Tibial nerve (tissue), 4 donors: ENCODE results near the gene VPS35. TPM values are rescaled to one million over a fixed set of nuclear protein-coding genes. Genes with fewer than 3 reads are reported as not detected.
"Not testable (repeated sequence)": the region's sequence is repeated elsewhere in the genome, so short reads cannot be mapped to it uniquely, and the experiment has no call there.

Experiments
- DNase-seq, 2 donors: peaks; one replicate each; pipeline ENCODE4 v3.0.0-alpha.2; 2019; ENCODE audit warnings: low spot score in 2 of 2
- H3K27ac ChIP-seq, 4 donors: fragments of 200-600 bp; sonication (generic) in 3 of 4; one replicate each; pipeline ENCODE4 v1.5.1; 2017 to 2019; ENCODE audit warnings: mild to moderate bottlenecking in 1 of 4
- H3K27me3 ChIP-seq, 2 donors: fragments of 200-600 bp; sonication (generic) in 1 of 2; one replicate each; pipeline versions ENCODE4 v1.5.1 to v1.6.0; 2017 to 2019
- H3K36me3 ChIP-seq, 3 donors: fragments of 200-600 bp; sonication (generic); one replicate each; pipeline ENCODE4 v1.5.1; 2018 to 2019
- H3K4me1 ChIP-seq, 4 donors: fragments of 200-600 bp; sonication (generic) in 3 of 4; one replicate each; pipeline ENCODE4 v1.5.1; 2017 to 2019
- H3K4me3 ChIP-seq, 4 donors: fragments of 200-600 bp; sonication (generic) in 3 of 4; one replicate each; pipeline ENCODE4 v1.5.1; 2017 to 2019; ENCODE audit warnings: mild to moderate bottlenecking in 1 of 4, moderate library complexity in 1 of 4
- H3K9me3 ChIP-seq, 4 donors: fragments of 200-600 bp; sonication (generic) in 3 of 4; one replicate each; pipeline ENCODE4 v1.5.1; 2017 to 2019
- EP300 ChIP-seq, 2 donors: sonication (generic); formaldehyde crosslinking; IDR thresholded peaks; one replicate each; pipeline ENCODE4 v1.6.1; 2017; ENCODE audit warnings: antibody characterized with exemption in 2 of 2, mild to moderate bottlenecking in 1 of 2
- POLR2A ChIP-seq, 2 donors: fragments of 450-650 bp; IDR thresholded peaks; one replicate each; pipeline ENCODE4 v1.6.1; 2017; ENCODE audit warnings: antibody characterized with exemption in 2 of 2, mild to moderate bottlenecking in 2 of 2, moderate library complexity in 2 of 2
- WGBS, 2 donors: methylation state at CpG; one replicate each; pipeline ENCODE4 v1.1.5; 2018; 5-methylcytosine and 5-hydroxymethylcytosine counted together
- total RNA-seq, 4 donors: library from RNA; depleted of rRNA; stranded (reverse); fragments of >200 nt; gene quantifications; one replicate each; pipeline ENCODE4 v1.1.0, GENCODE V29; 2016
- TF ChIP-seq, protein P1 (sequence below), 5 experiments: fragments of 200-600 bp in 3 of 5; fragments of 450-650 bp in 2 of 5; sonication (generic) in 3 of 5; IDR thresholded peaks; one replicate each; pipeline ENCODE4 v1.5.1; 2016 to 2019; ENCODE audit warnings: antibody characterized with exemption in 5 of 5, mild to moderate bottlenecking in 3 of 5, moderate library complexity in 2 of 5

Gene VPS35
- total RNA-seq, 4 donors from 2014 or later = 26.1 to 54.4 (median 40.0) TPM

DNA sequence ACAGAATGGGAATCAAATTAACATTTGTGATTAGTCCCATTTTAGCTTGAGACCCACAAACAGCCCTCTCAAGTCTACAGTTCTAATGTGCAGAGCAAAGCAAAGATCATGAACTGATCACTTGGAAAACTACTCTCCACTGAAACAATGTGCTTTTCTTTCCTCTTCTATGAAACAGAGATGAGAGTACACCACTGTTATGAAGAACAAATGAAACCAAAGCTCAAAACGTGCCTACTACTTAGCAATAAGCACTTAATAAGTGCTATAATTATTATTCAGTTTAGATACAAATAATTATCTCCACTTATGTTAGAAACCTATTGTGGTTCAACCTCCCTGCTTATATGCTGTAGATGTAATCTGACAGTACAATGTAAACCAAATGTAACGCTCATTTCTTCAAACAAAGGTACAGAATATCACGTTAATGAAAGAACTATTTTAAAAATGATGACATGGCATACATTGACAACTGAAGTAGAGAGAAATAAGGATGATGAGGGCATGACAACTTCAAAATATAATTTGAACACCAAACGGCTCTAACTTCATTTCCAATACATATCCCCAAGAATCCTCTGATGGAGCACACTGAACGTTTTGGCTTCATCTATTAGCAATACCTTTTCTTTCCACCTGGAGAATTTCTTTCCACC, 2.0 kb downstream of the VPS35 start:
- Histone ChIP-seq H3K27me3 (no peaks in the 10 kb centered on the region), H3K9me3 (no peaks in the 10 kb centered on the region), H3K27ac (no peak overlapping the region), H3K4me1 (peaks cover 0 to 64% (median 29%) of the 10 kb centered on the region in 4 donors), H3K36me3 (no peaks in the 10 kb centered on the region), H3K4me3 (peak overlapping the region in 1 of 4 donors; percentile 89)
- DNase-seq = no peak
- TF ChIP-seq, protein P1, sequence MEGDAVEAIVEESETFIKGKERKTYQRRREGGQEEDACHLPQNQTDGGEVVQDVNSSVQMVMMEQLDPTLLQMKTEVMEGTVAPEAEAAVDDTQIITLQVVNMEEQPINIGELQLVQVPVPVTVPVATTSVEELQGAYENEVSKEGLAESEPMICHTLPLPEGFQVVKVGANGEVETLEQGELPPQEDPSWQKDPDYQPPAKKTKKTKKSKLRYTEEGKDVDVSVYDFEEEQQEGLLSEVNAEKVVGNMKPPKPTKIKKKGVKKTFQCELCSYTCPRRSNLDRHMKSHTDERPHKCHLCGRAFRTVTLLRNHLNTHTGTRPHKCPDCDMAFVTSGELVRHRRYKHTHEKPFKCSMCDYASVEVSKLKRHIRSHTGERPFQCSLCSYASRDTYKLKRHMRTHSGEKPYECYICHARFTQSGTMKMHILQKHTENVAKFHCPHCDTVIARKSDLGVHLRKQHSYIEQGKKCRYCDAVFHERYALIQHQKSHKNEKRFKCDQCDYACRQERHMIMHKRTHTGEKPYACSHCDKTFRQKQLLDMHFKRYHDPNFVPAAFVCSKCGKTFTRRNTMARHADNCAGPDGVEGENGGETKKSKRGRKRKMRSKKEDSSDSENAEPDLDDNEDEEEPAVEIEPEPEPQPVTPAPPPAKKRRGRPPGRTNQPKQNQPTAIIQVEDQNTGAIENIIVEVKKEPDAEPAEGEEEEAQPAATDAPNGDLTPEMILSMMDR (IDR thresholded peaks at IDR 0.05) = no peak
- no peak for TF ChIP-seq POLR2A (IDR thresholded peaks at IDR 0.05)
- no peak for TF ChIP-seq EP300 (IDR thresholded peaks at IDR 0.05)
- WGBS, 2 donors = 36 to 47% methylated on average over 5 of the region's 5 CpGs

DNA sequence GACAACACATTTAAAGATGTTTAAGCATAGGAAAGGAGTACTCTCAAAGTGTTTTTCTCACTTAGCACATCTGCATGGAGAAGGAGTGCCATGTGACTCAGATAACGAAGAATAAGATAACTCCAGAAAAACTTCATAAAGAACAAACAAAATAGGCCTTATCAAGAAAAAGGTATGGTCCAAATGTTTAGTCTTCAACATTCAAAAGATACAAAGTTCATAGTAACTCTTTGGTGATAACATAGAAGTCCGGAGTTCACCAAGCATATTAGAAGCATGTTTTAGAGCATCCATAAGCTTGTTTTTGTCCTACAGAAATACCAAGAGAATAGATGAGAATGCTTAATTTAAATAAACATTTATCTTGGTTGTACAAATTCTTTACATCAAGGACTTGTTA, 7.1 kb downstream of the VPS35 start:
- 86 to 92% methylated on average over 2 of the region's 2 CpGs for WGBS, 2 donors
- H3K36me3 ChIP-seq = peaks cover 5 to 27% (median 8%) of the 10 kb centered on the region in 3 donors
- not testable (repeated sequence) for H3K27ac ChIP-seq, H3K4me3 ChIP-seq, H3K9me3 ChIP-seq, DNase-seq, H3K27me3 ChIP-seq
- peaks cover 0 to 37% (median 12%) of the 10 kb centered on the region in 4 donors for H3K4me1 ChIP-seq

DNA sequence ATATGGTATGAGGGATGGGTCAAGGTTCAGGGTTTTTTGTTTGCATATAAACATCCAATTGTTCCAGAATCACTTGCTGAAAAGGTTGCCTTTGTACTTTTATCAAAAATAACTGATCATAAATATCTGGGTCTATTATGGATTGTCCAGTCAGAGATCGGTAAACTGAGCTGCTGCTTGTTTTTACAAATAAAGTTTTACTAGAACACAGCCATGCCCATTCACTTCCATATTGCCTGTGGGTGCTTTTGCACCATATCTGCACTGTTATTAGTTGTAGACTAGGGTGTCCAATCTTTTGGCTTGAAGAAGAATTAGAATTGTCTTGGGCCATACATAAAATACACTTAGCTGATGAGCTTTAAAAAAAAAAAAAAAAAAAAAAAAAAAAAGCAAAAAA, 11.0 kb downstream of the VPS35 start:
- not testable (repeated sequence) for H3K4me1 ChIP-seq, DNase-seq, H3K27ac ChIP-seq, H3K4me3 ChIP-seq, H3K27me3 ChIP-seq, H3K9me3 ChIP-seq
- H3K36me3 ChIP-seq = peaks cover 8 to 65% (median 11%) of the 10 kb centered on the region in 3 donors
- WGBS, 2 donors = 76 to 81% methylated on average over 1 of the region's 1 CpG

DNA sequence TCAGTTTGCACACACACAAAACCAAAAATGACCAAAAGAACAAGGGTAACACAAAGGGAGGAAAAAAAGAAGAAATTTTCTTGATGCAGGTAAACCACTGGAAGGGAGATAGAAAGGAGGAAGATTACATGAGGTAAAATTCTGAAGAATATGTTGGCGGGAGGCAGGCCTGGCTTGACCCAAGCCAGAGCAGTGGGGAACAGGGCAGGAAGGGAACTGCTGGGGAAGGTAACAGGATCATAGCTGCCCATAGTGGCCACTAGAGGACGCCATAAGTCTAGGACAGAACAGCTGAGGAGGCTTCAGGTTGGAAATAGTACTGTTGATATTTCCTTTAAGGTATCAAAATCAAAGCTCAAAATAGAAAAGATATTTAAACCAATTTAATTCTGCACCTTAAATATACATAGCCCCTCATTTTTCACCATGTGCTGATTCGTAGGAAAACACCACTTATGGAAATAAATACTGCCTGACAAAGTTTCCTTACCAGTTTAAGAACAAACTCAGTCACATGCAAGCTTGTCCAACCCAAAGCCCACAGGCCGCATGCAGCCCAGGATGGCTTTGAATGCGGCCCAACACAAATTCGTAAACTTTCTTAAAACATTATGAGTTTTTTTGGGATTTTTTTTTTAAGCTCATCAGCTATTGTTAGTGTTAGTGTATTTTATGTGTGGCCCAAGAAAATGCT, 15.5 kb downstream of the VPS35 start:
- Histone ChIP-seq H3K27me3 (no peaks in the 10 kb centered on the region), H3K27ac (no peak overlapping the region), H3K4me1 (no peaks in the 10 kb centered on the region), H3K9me3 (no peaks in the 10 kb centered on the region), H3K36me3 (peaks cover 3 to 97% (median 10%) of the 10 kb centered on the region in 3 donors), H3K4me3 (no peak overlapping the region)
- DNase-seq = no peak
- WGBS, 2 donors = 64 to 72% methylated on average over 6 of the region's 6 CpGs
- TF ChIP-seq, protein P1 (IDR thresholded peaks at IDR 0.05) = peak; percentile 51 to 84 (median 68)
- no peak for TF ChIP-seq EP300 (IDR thresholded peaks at IDR 0.05)

DNA sequence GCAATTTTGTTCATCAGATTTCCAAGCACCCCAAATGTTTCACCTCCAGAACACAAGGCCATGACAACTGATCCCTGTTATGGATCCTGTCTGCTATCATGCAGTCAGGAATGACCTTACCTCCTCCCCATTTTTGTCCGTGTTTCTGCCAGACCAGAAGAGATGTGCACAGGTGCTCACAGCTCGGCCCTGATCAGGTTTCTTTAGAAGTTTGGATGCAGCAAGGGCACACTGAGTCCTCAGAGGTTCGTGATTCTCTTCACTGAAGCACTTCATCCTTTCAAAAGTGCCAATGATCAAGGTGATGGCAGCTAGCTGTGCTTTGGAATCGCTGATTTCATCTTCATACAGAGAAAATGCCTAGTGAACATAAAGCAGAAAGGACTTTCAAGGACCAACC, 26.9 kb downstream of the VPS35 start:
- DNase-seq = no peak
- no peaks in the 10 kb centered on the region for H3K4me1 ChIP-seq
- H3K9me3 ChIP-seq = no peaks in the 10 kb centered on the region
- H3K36me3 ChIP-seq = peaks cover 5 to 94% (median 14%) of the 10 kb centered on the region in 3 donors
- no peak overlapping the region for H3K4me3 ChIP-seq
- TF ChIP-seq, protein P1 (IDR thresholded peaks at IDR 0.05) = no peak
- no peak for TF ChIP-seq POLR2A (IDR thresholded peaks at IDR 0.05)
- TF ChIP-seq EP300 (IDR thresholded peaks at IDR 0.05) = no peak
- H3K27me3 ChIP-seq = no peaks in the 10 kb centered on the region
- whole genome bisulfite sequencing, 2 donors = 67 to 71% methylated on average over 4 of the region's 4 CpGs
- H3K27ac ChIP-seq = no peak overlapping the region

DNA sequence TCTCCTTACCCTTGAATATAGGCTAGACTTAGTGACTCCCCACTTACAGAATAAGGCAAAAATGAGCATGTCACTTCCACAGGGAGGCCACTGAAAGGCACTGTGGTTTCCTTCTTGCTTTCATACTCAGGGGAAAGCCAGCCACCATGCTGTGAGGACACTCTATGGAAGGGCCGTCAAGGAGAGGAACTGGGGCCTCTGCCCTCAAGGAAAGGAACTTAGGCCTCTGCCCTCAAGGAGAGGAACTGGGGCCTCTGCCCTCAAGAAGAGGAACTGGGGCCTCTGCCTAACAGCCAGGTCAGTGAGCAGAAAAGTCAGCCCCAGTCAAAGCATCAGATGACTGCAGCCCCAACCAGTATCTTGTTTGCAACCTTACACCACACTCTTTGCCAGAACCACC, 30.1 kb downstream of the VPS35 start:
- Histone ChIP-seq H3K9me3 (no peaks in the 10 kb centered on the region), H3K4me1 (no peaks in the 10 kb centered on the region), H3K36me3 (peaks cover 5 to 74% (median 12%) of the 10 kb centered on the region in 3 donors), H3K4me3 (no peak overlapping the region), H3K27ac (no peak overlapping the region), H3K27me3 (no peaks in the 10 kb centered on the region)
- 33 to 42% methylated on average over 1 of the region's 1 CpG for WGBS, 2 donors
- TF ChIP-seq POLR2A (IDR thresholded peaks at IDR 0.05) = no peak
- TF ChIP-seq, protein P1 (IDR thresholded peaks at IDR 0.05) = no peak
- no peak for TF ChIP-seq EP300 (IDR thresholded peaks at IDR 0.05)
- DNase-seq = peak in 1 of 2 donors; percentile 14
